BLaER1 treated with 17β-estradiol and CSF1 and Interleukin-3, amounts not matched to agents 10 nM and 100 nM (cell line): ENCODE results near the gene GATA5.

ENCODE experiments used
- H3K27ac ChIP-seq, 11 experiments: shearing (Covaris generic); formaldehyde crosslinking; 2 replicates each; pipeline ENCODE4 v1.8.1; 2022
- H3K27me3 ChIP-seq, 11 experiments: shearing (Covaris generic); formaldehyde crosslinking; 2 replicates each; pipeline ENCODE4 v1.8.1; 2022
- H3K36me3 ChIP-seq, 11 experiments: shearing (Covaris generic); formaldehyde crosslinking; 2 replicates each; pipeline ENCODE4 v1.8.1; 2022
- H3K4me1 ChIP-seq, 10 experiments: shearing (Covaris generic); formaldehyde crosslinking; 2 replicates each; pipeline ENCODE4 v1.8.1; 2022
- H3K4me2 ChIP-seq, 11 experiments: shearing (Covaris generic); formaldehyde crosslinking; 2 replicates each; pipeline ENCODE4 v1.8.1; 2022
- H3K4me3 ChIP-seq, 10 experiments: shearing (Covaris generic); formaldehyde crosslinking; 2 replicates each; pipeline ENCODE4 v1.8.1; 2022
- H3K9ac ChIP-seq, 11 experiments: shearing (Covaris generic); formaldehyde crosslinking; 2 replicates each; pipeline ENCODE4 v1.8.1; 2022
- H3K9me3 ChIP-seq, 11 experiments: shearing (Covaris generic); formaldehyde crosslinking; replicated peaks in 1 of 11; 2 replicates each; pipeline ENCODE4 v1.8.1; 2022
- H4K20me1 ChIP-seq, 11 experiments: shearing (Covaris generic); formaldehyde crosslinking; 2 replicates each; pipeline ENCODE4 v1.8.1; 2022
- Cebpa-rat ChIP-seq, 11 experiments: shearing (Covaris generic); IDR thresholded peaks; 2 replicates each; pipeline ENCODE4 v1.8.1; 2022

GATA5 gene

GRCh38 chr20:62424249-62425107, 51.3 kb downstream of the GATA5 start:
- no peak overlapping the region for H3K27ac ChIP-seq
- H3K27me3 ChIP-seq, result no peaks in the 10 kb centered on the region
- no peak overlapping the region for H3K9ac ChIP-seq
- peaks cover 9 to 22% (median 13%) of the 10 kb centered on the region in 10 experiments; a peak in 17 of 20 replicates for H3K4me1 ChIP-seq
- H3K4me3 ChIP-seq, result no peak overlapping the region
- H3K36me3 ChIP-seq, result no peaks in the 10 kb centered on the region
- peaks cover 0 to 21% (median 0%) of the 10 kb centered on the region in 11 experiments; a peak in 6 of 22 replicates for H4K20me1 ChIP-seq
- peak overlapping the region in 1 of 11 experiments; percentile 86; a peak in 1 of 22 replicates for H3K4me2 ChIP-seq
- no peak for TF ChIP-seq Cebpa-rat (IDR thresholded peaks at IDR 0.05)
- H3K9me3 ChIP-seq, result no peaks in the 10 kb centered on the region

DNA sequence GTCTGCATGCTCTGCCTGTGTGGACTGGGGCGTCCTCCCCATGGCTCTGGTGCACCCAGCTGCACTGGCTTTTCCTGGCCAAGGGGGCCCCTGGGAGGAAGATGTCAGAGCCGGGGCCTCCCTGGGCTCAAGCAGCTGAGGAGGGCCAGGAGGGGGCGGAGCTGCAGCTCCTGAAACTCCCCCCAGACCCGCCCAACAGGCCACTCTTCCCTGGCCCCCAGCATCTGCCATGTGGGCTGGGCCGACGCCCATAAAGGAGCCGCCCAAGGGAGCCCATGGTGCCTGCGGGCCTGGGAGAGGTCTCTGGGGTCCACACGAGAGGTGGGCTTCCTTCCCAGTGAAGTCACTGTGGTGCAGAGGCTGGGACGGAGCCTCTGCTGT, 52.5 kb downstream of the GATA5 start:
- Histone ChIP-seq H3K4me1 (peaks cover 9 to 22% (median 13%) of the 10 kb centered on the region in 10 experiments; a peak in 17 of 20 replicates), H4K20me1 (peaks cover 0 to 17% (median 0%) of the 10 kb centered on the region in 11 experiments; a peak in 6 of 22 replicates), H3K9me3 (no peaks in the 10 kb centered on the region), H3K27ac (no peak overlapping the region), H3K4me2 (peak overlapping the region in 10 of 11 experiments; percentile 22 to 91 (median 74); a peak in 19 of 22 replicates), H3K9ac (peak overlapping the region in 1 of 11 experiments; percentile 47; a peak in 2 of 22 replicates), H3K27me3 (no peaks in the 10 kb centered on the region), H3K4me3 (no peak overlapping the region; a peak in 1 of 20 replicates), H3K36me3 (no peaks in the 10 kb centered on the region)
- no peak for TF ChIP-seq Cebpa-rat (IDR thresholded peaks at IDR 0.05)

DNA sequence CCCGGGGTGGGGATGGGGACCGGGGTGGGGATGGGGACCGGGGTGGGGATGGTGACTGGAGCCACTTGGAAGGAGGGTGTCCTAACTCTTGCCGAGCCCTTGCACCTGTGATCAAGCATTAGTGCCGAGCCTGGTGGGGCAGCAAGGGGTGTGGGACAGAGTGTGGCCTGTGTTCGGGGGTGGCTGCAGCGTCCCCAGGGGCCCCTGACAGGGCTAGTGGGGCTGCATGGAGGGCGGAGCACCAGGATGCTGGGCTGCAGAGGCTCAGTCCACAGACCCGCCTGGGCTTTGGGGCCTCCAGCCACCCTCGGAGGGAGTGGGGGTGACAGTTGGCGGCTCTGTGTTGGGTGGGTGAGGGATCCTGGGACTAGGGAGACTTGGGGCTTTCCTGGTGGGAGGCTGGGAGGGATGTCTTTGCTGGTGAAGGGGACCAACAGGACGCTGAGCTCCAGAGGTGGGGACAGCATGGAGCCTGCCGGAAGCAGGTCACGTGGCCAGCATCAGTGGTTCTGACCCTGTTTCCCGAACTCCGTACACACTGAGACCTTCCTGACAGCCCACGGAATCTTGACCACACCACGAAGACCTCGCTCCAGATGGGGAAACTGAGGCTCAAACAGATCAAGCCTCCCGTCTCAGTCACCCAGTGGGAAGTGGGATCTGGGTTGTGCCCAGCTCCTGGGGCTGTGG, 53.0 kb downstream of the GATA5 start:
- no peak overlapping the region for H3K27ac ChIP-seq

DNA sequence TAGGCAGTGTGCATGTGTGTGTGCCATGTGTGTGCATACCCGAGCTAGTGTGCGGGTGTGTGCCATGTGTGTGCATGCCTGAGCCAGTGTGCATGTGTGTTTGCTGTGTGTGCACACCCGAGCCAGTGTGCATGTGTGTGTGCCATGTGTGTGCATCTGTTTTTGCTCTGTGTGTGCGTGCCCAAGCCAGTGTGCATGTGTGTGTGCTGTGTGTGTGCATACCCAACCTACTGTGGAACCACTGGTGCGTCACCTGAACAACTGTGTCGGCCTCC, 54.1 kb downstream of the GATA5 start:
- no peaks in the 10 kb centered on the region for H3K36me3 ChIP-seq
- no peaks in the 10 kb centered on the region for H3K27me3 ChIP-seq
- peaks cover 9 to 22% (median 13%) of the 10 kb centered on the region in 10 experiments; a peak in 17 of 20 replicates for H3K4me1 ChIP-seq
- H3K4me3 ChIP-seq, result no peak overlapping the region
- H3K4me2 ChIP-seq, result no peak overlapping the region
- H3K27ac ChIP-seq, result no peak overlapping the region
- peaks cover 0 to 23% (median 0%) of the 10 kb centered on the region in 11 experiments; a peak in 6 of 22 replicates for H4K20me1 ChIP-seq
- H3K9ac ChIP-seq, result no peak overlapping the region
- no peak for TF ChIP-seq Cebpa-rat (IDR thresholded peaks at IDR 0.05)
- H3K9me3 ChIP-seq, result no peaks in the 10 kb centered on the region

More for the DNA sequence above, 53.0 kb downstream of the GATA5 start:
- Histone ChIP-seq H3K4me3 (no peak overlapping the region; a peak in 1 of 20 replicates), H3K4me2 (peak overlapping the region in 10 of 11 experiments; percentile 22 to 91 (median 74); a peak in 19 of 22 replicates), H3K9ac (0 out of 22 replicates have a peak overlapping the region, but pooled peaks of 1 of the 11 experiments have one; percentile 47), H3K4me1 (peaks cover 9 to 22% (median 13%) of the 10 kb centered on the region in 10 experiments; a peak in 17 of 20 replicates), H3K36me3 (no peaks in the 10 kb centered on the region), H3K9me3 (no peaks in the 10 kb centered on the region), H3K27me3 (no peaks in the 10 kb centered on the region), H4K20me1 (peaks cover 0 to 17% (median 0%) of the 10 kb centered on the region in 11 experiments; a peak in 6 of 22 replicates)
- TF ChIP-seq Cebpa-rat (IDR thresholded peaks at IDR 0.05), result no peak

DNA sequence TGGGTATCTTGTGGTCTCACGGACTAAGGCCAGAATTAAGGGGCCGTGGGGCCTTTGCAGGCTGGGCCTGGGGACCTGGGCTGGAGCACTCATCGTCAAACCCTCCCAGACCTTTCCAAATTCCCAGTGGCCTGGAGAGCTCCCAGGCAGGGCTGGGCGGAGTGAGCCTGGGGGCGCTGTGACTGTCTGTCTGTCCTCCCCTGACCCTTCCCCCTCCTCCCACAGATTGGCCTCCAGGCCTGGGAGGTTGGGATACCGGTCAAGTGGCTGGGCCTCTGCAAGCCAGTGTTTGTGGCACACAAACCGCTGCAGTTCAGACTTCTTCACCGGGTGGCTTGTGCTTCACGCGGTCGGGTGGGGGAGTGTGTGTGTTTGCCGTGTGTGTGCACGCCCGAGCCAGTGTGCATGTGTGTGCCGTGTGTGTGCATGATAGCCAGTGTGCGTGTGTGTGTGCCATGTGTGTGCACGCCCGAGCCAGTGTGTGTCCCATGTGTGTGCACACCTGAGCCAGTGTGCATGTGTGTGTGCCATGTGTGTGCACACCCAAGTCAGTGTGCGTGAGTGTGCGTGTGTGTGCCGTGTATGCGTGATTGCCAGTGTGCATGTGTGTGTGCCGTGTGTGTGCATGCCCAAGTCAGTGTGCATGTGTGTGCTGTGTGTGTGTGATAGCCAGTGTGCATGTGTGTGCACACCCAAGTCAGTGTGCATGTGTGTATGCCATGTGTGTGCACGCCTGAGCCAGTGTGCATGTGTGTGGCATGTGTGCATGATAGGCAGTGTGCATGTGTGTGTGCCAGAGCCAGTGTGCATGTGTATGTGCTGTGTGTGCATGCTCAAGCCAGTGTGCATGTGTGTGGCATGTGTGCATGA, 54.7 kb downstream of the GATA5 start:
- Histone ChIP-seq H3K4me1 (peaks cover 9 to 22% (median 13%) of the 10 kb centered on the region in 10 experiments; a peak in 17 of 20 replicates), H3K27me3 (no peaks in the 10 kb centered on the region), H3K4me2 (no peak overlapping the region), H3K9ac (no peak overlapping the region), H4K20me1 (peaks cover 0 to 29% (median 0%) of the 10 kb centered on the region in 11 experiments; a peak in 5 of 22 replicates), H3K9me3 (no peaks in the 10 kb centered on the region), H3K4me3 (no peak overlapping the region), H3K27ac (no peak overlapping the region), H3K36me3 (no peaks in the 10 kb centered on the region)
- TF ChIP-seq Cebpa-rat (IDR thresholded peaks at IDR 0.05), result no peak

GRCh38 chr20:62419759-62420158, 56.0 kb downstream of the GATA5 start:
- TF ChIP-seq Cebpa-rat (IDR thresholded peaks at IDR 0.05), result no peak
- Histone ChIP-seq H3K9ac (no peak overlapping the region), H3K36me3 (no peaks in the 10 kb centered on the region), H3K27me3 (no peaks in the 10 kb centered on the region), H4K20me1 (peaks cover 0 to 34% (median 0%) of the 10 kb centered on the region in 11 experiments; a peak in 4 of 22 replicates), H3K9me3 (no peaks in the 10 kb centered on the region), H3K4me1 (peaks cover 9 to 23% (median 13%) of the 10 kb centered on the region in 10 experiments; a peak in 17 of 20 replicates), H3K27ac (no peak overlapping the region), H3K4me2 (no peak overlapping the region), H3K4me3 (no peak overlapping the region)

DNA sequence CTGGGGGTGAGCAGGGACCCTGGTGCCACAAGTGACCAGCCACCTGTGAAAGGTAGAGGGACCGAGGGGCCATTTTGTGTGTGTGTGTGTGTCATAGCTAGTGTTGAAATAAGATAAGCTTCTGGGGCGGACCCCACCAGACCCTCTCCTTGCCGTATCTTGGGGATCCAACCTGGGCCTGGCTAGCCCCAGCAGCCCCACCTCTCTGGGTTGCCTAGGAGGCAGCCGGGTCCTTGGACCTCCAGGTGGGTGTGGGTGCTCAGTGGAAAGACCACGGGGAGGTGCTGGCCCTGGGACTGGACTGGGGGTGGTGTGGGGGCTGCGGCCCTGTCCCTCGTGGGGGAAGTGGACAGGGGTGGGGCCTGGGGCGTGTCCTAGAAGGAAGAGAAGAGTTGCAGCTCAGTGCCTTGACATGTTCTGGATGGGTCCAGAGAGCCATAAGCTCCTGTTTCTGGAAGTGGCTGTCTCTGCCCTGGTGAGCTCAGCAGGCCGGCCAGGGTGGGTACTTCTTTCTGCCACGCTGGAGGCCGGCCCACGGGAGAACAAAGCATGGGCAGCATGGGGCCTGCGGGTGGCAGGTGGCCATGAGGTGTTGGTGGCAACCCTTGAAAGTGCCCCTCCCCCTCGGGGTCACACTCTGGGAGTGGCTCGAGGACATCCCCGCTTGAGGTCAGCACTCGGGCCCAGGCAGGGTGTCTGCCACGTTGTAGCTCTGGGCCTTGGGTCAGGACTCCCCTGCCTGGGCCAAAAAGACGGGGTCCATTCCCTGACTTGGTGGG, 56.9 kb downstream of the GATA5 start:
- peaks cover 0 to 36% (median 0%) of the 10 kb centered on the region in 11 experiments; a peak in 3 of 22 replicates for H4K20me1 ChIP-seq
- no peaks in the 10 kb centered on the region for H3K36me3 ChIP-seq
- H3K9me3 ChIP-seq, result no peaks in the 10 kb centered on the region
- no peak overlapping the region for H3K9ac ChIP-seq
- no peaks in the 10 kb centered on the region for H3K27me3 ChIP-seq
- H3K4me3 ChIP-seq, result no peak overlapping the region
- no peak for TF ChIP-seq Cebpa-rat (IDR thresholded peaks at IDR 0.05)
- peaks cover 9 to 23% (median 13%) of the 10 kb centered on the region in 10 experiments; a peak in 17 of 20 replicates for H3K4me1 ChIP-seq
- H3K27ac ChIP-seq, result no peak overlapping the region
- no peak overlapping the region for H3K4me2 ChIP-seq
